HepG2 (cell line): ENCODE data around the gene PRSS53. TPM values are rescaled to one million over a fixed set of nuclear protein-coding genes. Genes with fewer than 3 reads are reported as not detected.

Experiments
- ATAC-seq: fragments of 200-7000 bp; cut with Tn5 transposase; 3 replicates; pipeline ENCODE4 v1.9.1; 2020; ENCODE audit warnings: mild to moderate bottlenecking, moderate library complexity
- BruUV-seq: library from RNA; stranded (reverse); fragments of 400-500 nt; replicated peaks from 2 replicates; lab custom pipeline; 2021; lab: Mats Ljungman, UMichigan
- CTCF ChIA-PET: fragments of 300-600 bp; formaldehyde crosslinking; extraction: SDS; loops from one replicate; lab custom pipeline; 2021; ENCODE audit warnings: low total read pairs, inconsistent platforms, low intra/inter-chr PET ratio; lab: Yijun Ruan, JAX
- POLR2A ChIA-PET: fragments of 350-600 bp; sonication (Branson Sonifier 250); formaldehyde crosslinking; loops from one replicate; lab custom pipeline; 2020; ENCODE audit warnings: antibody characterized with exemption, inconsistent platforms; lab: Yijun Ruan, JAX
- DNase-seq: peaks from one replicate; pipeline ENCODE4 v3.0.0-alpha.2; 2015; ENCODE audit warnings: low spot score
- FAIRE-seq: peaks from 3 replicates; lab custom pipeline; 2011; peaks lifted over from hg19 to GRCh38; lab: Jason Lieb, UNC
- H2AFZ ChIP-seq: one replicate; pipeline ENCODE4 v1.6.1; 2011; ENCODE audit warnings: low read length, inconsistent platforms
- H3K27ac ChIP-seq: fragments of 300-600 bp; 3 replicates; pipeline ENCODE4 v1.8.0; 2011; ENCODE audit warnings: mixed run types, mild to moderate bottlenecking, mixed read lengths, low read length, inconsistent platforms; ENCODE audit not compliant: insufficient read depth; ENCODE audit errors: extremely low read length
- H3K27me3 ChIP-seq, 2 experiments: fragments of 200-600 bp in 1 of 2; 2 replicates in 1 of 2; 3 replicates in 1 of 2; pipeline versions ENCODE4 v1.6.0 to v1.8.0; 2011; ENCODE audit warnings: low read length in 2 of 2, mild to moderate bottlenecking in 2 of 2, moderate library complexity in 2 of 2, inconsistent platforms in 1 of 2; ENCODE audit not compliant: insufficient read depth in 2 of 2, control insufficient read depth in 1 of 2
- H3K36me3 ChIP-seq, 2 experiments: fragments of 200-600 bp in 1 of 2; replicated peaks in 1 of 2; 2 replicates in 1 of 2; 3 replicates in 1 of 2; pipeline versions ENCODE4 v1.5.1 to v1.8.0; 2011; ENCODE audit warnings: low read length in 2 of 2, inconsistent platforms in 1 of 2; ENCODE audit not compliant: insufficient read depth in 2 of 2, control insufficient read depth in 1 of 2
- H3K4me1 ChIP-seq: 2 replicates; pipeline ENCODE4 v1.5.1; 2012; ENCODE audit warnings: low read length, inconsistent platforms; ENCODE audit not compliant: insufficient read depth
- H3K4me2 ChIP-seq: 2 replicates; pipeline ENCODE4 v1.6.0; 2011; ENCODE audit warnings: low read depth, low read length, inconsistent platforms
- H3K4me3 ChIP-seq, 3 experiments: fragments of 200-600 bp in 1 of 3; sonication (generic), shearing (Covaris generic) in 1 of 3; replicated peaks in 1 of 3; 2 replicates each; pipeline ENCODE4 v1.5.1; 2011 to 2016; ENCODE audit warnings: low read length in 3 of 3, inconsistent platforms in 2 of 3, low read depth in 2 of 3, mild to moderate bottlenecking in 2 of 3, control low read depth in 1 of 3, mixed read lengths in 1 of 3; ENCODE audit not compliant: insufficient read depth in 1 of 3
- H3K79me2 ChIP-seq: one replicate; pipeline ENCODE4 v1.6.1; 2011; ENCODE audit warnings: low read length, inconsistent platforms; ENCODE audit not compliant: insufficient read depth
- H3K9ac ChIP-seq: 2 replicates; pipeline ENCODE4 v1.6.0; 2011; ENCODE audit warnings: mild to moderate bottlenecking, low read depth, low read length, inconsistent platforms; ENCODE audit not compliant: insufficient read depth
- H3K9me3 ChIP-seq: 2 replicates; pipeline ENCODE4 v1.5.1; 2012; ENCODE audit warnings: mild to moderate bottlenecking, low read length
- H4K20me1 ChIP-seq: 2 replicates; pipeline ENCODE4 v1.6.0; 2011; ENCODE audit warnings: inconsistent platforms, mild to moderate bottlenecking, low read length, moderate library complexity; ENCODE audit not compliant: insufficient read depth
- BCL6 ChIP-seq: IDR thresholded peaks from 2 replicates; pipeline ENCODE4 v1.6.1; 2016; ENCODE audit warnings: missing genetic modification reagents, missing compliant biosample characterization
- GPN1 ChIP-seq: sonication (generic); formaldehyde crosslinking; IDR thresholded peaks from 2 replicates; pipeline ENCODE4 v1.5.1; 2020; ENCODE audit warnings: missing genetic modification reagents, borderline replicate concordance
- IKZF4 ChIP-seq: sonication (generic); formaldehyde crosslinking; IDR thresholded peaks from 2 replicates; pipeline ENCODE4 v1.5.1; 2020; ENCODE audit warnings: borderline replicate concordance, mild to moderate bottlenecking, low read depth, missing genetic modification reagents; ENCODE audit errors: not compliant biosample characterization
- KDM6A ChIP-seq: IDR thresholded peaks from 2 replicates; pipeline ENCODE4 v1.6.1; 2016; ENCODE audit warnings: low read depth
- POGK ChIP-seq: sonication (generic); formaldehyde crosslinking; conservative IDR thresholded peaks from 2 replicates; pipeline ENCODE4 v1.8.0; 2022; ENCODE audit warnings: mild to moderate bottlenecking, moderate library complexity, missing genetic modification reagents
- SNAI1 ChIP-seq: sonication (generic); formaldehyde crosslinking; IDR thresholded peaks from 2 replicates; pipeline ENCODE4 v1.5.0; 2020; ENCODE audit warnings: mild to moderate bottlenecking, missing genetic modification reagents, borderline replicate concordance
- TFAP4 ChIP-seq: sonication (generic); IDR thresholded peaks from 2 replicates; pipeline ENCODE4 v1.6.1; 2016; ENCODE audit warnings: low read depth, borderline replicate concordance
- ZNF263 ChIP-seq: sonication (generic); formaldehyde crosslinking; IDR thresholded peaks from 2 replicates; pipeline ENCODE4 v1.4.0; 2020; ENCODE audit warnings: missing genetic modification reagents
- ZNF317 ChIP-seq: sonication (generic); formaldehyde crosslinking; IDR thresholded peaks from 2 replicates; pipeline ENCODE4 v1.5.0; 2020; ENCODE audit warnings: mild to moderate bottlenecking, missing genetic modification reagents
- WGBS: methylation state at CpG from one replicate; pipeline ENCODE4 v1.1.6; 2017; ENCODE audit warnings: low lambda C conversion rate; 5-methylcytosine and 5-hydroxymethylcytosine counted together
- in situ Hi-C: cut with HindIII; loops from 2 replicates; pipeline ENCODE4 v1.10.0; 2017; ENCODE audit warnings: low pct_unique_long_range_greater_than_20kb; ENCODE audit not compliant: extremely low pct_ligation_motif_present
- intact Hi-C: fragments of 100-400 bp; cut with micrococcal nuclease; formaldehyde crosslinking; loops from one replicate; pipeline ENCODE4 v1.10.0; 2022; ENCODE audit not compliant: unreplicated experiment
- polyA plus RNA-seq, 8 experiments: library from polyadenylated mRNA; depleted of rRNA in 3 of 8; stranded (reverse) in 7 of 8; unstranded in 1 of 8; fragments of >200 nt; fragmentation: Illumina TruSeq in 4 of 8; extraction: Trizol in 4 of 8; gene quantifications; 2 replicates each; pipeline versions ENCODE4 v1.2.1 to v1.2.3, GENCODE V29; 2011 to 2016; ENCODE audit warnings: low read depth in 4 of 8, missing spikeins in 1 of 8, mixed read lengths in 1 of 8; ENCODE audit not compliant: insufficient read depth in 1 of 8
- total RNA-seq, 5 experiments: library from RNA; depleted of rRNA; stranded (reverse); fragments of >200 nt; fragmentation: Illumina TruSeq; extraction: Trizol; gene quantifications; 2 replicates each; pipeline ENCODE4 v1.2.3, GENCODE V29; 2016; ENCODE audit warnings: low read depth in 1 of 5

Gene PRSS53
- total and polyA plus RNA-seq, 2 of the 13 experiments (the other 11 are each of a cell fraction or from before 2014, with no cell fraction given), result 2.2 to 7.4 TPM

GRCh38 chr16:31063495-31063842 is 25.3 kb downstream of the PRSS53 start:
- no peak for DNase-seq
- no TSS peak for BruUV-seq
- 98% methylated on average over 9 of the region's 9 CpGs for WGBS
- no peak overlapping the region for H2AFZ ChIP-seq
- no peak for TF ChIP-seq GPN1 (CRISPR knock-in tag)
- TF ChIP-seq ZNF263, result no peak
- TF ChIP-seq POGK (CRISPR knock-in tag), result no peak
- TF ChIP-seq ZNF317 (CRISPR knock-in tag), result no peak
- no peak for TF ChIP-seq IKZF4 (CRISPR knock-in tag)
- no peak for TF ChIP-seq SNAI1 (CRISPR knock-in tag)
- TF ChIP-seq KDM6A (CRISPR knock-in tag), result no peak
- TF ChIP-seq TFAP4, result no peak
- TF ChIP-seq BCL6 (CRISPR knock-in tag), result no peak
- TF ChIP-seq, all 625 proteins: peak for 0
- Histone ChIP-seq H3K36me3 (peaks cover 14 to 29% of the 10 kb centered on the region in 2 experiments; a peak in 4 of 5 replicates), H3K27ac (no peak overlapping the region), H4K20me1 (no peaks in the 10 kb centered on the region), H3K4me2 (no peak overlapping the region), H3K27me3 (no peaks in the 10 kb centered on the region), H3K4me1 (no peaks in the 10 kb centered on the region), H3K9ac (no peak overlapping the region), H3K4me3 (no peak overlapping the region), H3K9me3 (no peaks in the 10 kb centered on the region), H3K79me2 (peaks cover 16% of the 10 kb centered on the region)
- in situ Hi-C loops, result no loop called here
- FAIRE-seq (no peak), ATAC-seq (no peak)
- POLR2A ChIA-PET, result no interaction called here
- CTCF ChIA-PET, result no interaction called here
- intact Hi-C loops, result no loop called here
